NCI-H2171 treated with DMSO at 0.1 percent for 48 hours (cell line): ENCODE results near the gene INSC.

Experiments used
- DNase-seq: peaks from one replicate; lab custom pipeline; 2025; lab: John Stamatoyannopoulos, UW

Gene INSC

GRCh38 chr11:15149050-15149449, 34.3 kb downstream of the INSC start:
- no peak for DNase-seq

- no peak for DNase-seq
Measured at GRCh38 chr11:15150507-15150906, 35.8 kb downstream of the INSC start.

GRCh38 chr11:15153231-15153630, 38.5 kb downstream of the INSC start:
- DNase-seq, result no peak

GRCh38 chr11:15157181-15157580, 42.5 kb downstream of the INSC start:
- no peak for DNase-seq

- no peak for DNase-seq
Measured at GRCh38 chr11:15157606-15158137, 42.9 kb downstream of the INSC start.

GRCh38 chr11:15158351-15159015, 43.8 kb downstream of the INSC start:
- no peak for DNase-seq

- no peak for DNase-seq
Measured at GRCh38 chr11:15159085-15159484, 44.4 kb downstream of the INSC start.

GRCh38 chr11:15161790-15162189, 47.1 kb downstream of the INSC start:
- no peak for DNase-seq

- no peak for DNase-seq
Measured at GRCh38 chr11:15163136-15163535, 48.4 kb downstream of the INSC start.

GRCh38 chr11:15166204-15166603, 51.5 kb downstream of the INSC start:
- DNase-seq, result no peak

GRCh38 chr11:15169815-15170551, 55.3 kb downstream of the INSC start:
- DNase-seq, result no peak

- no peak for DNase-seq
Measured at GRCh38 chr11:15170698-15171097, 56.0 kb downstream of the INSC start.

GRCh38 chr11:15171956-15172355, 57.2 kb downstream of the INSC start:
- no peak for DNase-seq

- DNase-seq, result no peak
Measured at GRCh38 chr11:15175831-15176230, 61.1 kb downstream of the INSC start.

- DNase-seq, result no peak
Measured at GRCh38 chr11:15176646-15177163, 62.0 kb downstream of the INSC start.

- no peak for DNase-seq
Measured at GRCh38 chr11:15177491-15177890, 62.8 kb downstream of the INSC start.

GRCh38 chr11:15178214-15178613, 63.5 kb downstream of the INSC start:
- DNase-seq, result no peak

- DNase-seq, result no peak
Measured at GRCh38 chr11:15179167-15179566, 64.4 kb downstream of the INSC start.

GRCh38 chr11:15180212-15180792, 65.6 kb downstream of the INSC start:
- DNase-seq, result no peak

GRCh38 chr11:15182372-15182771, 67.6 kb downstream of the INSC start:
- no peak for DNase-seq

GRCh38 chr11:15185021-15185420, 70.3 kb downstream of the INSC start:
- DNase-seq, result no peak

GRCh38 chr11:15186146-15186545, 71.4 kb downstream of the INSC start:
- no peak for DNase-seq

GRCh38 chr11:15189189-15189588, 74.5 kb downstream of the INSC start:
- DNase-seq, result no peak
